ENCODE measurements around the gene FBXO42. TPM values are rescaled to one million over a fixed set of nuclear protein-coding genes. Genes with fewer than 3 reads are reported as not detected.

The FBXO42 gene
- total RNA-seq, 1 donor from 2014 or later: 25.6 TPM

- Histone ChIP-seq H3K4me1 (ENCODE audit: insufficient read depth, low read length) (peaks cover 21% of the 10 kb centered on the region), H3K27ac (ENCODE audit: low read depth, low read length) (peak within 1 kb of the TSS; percentile 45), H3K9me3 (ENCODE audit: insufficient read depth, low read depth, low read length) (no peaks in the 10 kb centered on the region), H3K4me2 (ENCODE audit: low read length) (peak within 1 kb of the TSS; percentile 87), H3K9ac (ENCODE audit: low read length) (peak within 1 kb of the TSS; percentile 73), H3K36me3 (ENCODE audit: insufficient read depth, low read length) (no peaks in the 10 kb centered on the region), H3K4me3 (ENCODE audit: insufficient read depth, low read depth, low read length) (peak within 1 kb of the TSS; percentile 83), H2AFZ (ENCODE audit: low read depth, low read length) (peak within 1 kb of the TSS; percentile 80), H3K79me2 (ENCODE audit: insufficient read depth, low read length) (no peaks in the 10 kb centered on the region), H3K27me3 (ENCODE audit: insufficient read depth, low read length) (no peaks in the 10 kb centered on the region), H4K20me1 (ENCODE audit: insufficient read depth, low read length) (no peaks in the 10 kb centered on the region)
- TF ChIP-seq CTCF (IDR thresholded peaks at IDR 0.05; ENCODE audit: insufficient read depth, low read depth, low read length) (no peak), EZH2 (IDR thresholded peaks at IDR 0.05; ENCODE audit: insufficient read depth, low read length) (no peak)
- no peaks in the 10 kb centered on the region for H3K27me3 Mint-ChIP-seq (ENCODE audit: low read depth, unreplicated experiment)
- H3K36me3 Mint-ChIP-seq (ENCODE audit: low read depth, unreplicated experiment): no peaks in the 10 kb centered on the region
- FAIRE-seq (no peak), DNase-seq (ENCODE audit: low read depth) (peak; percentile 76)
- H3K9me3 Mint-ChIP-seq (ENCODE audit: unreplicated experiment): peaks cover 4% of the 10 kb centered on the region
- peak within 1 kb of the TSS; percentile 80 for H3K27ac Mint-ChIP-seq (ENCODE audit: unreplicated experiment)
- peaks cover 7% of the 10 kb centered on the region for H3K4me1 Mint-ChIP-seq (ENCODE audit: low read depth, unreplicated experiment)
- peak within 1 kb of the TSS; percentile 88 for H3K4me3 Mint-ChIP-seq (ENCODE audit: unreplicated experiment)
These were observed 115.6 kb downstream of the FBXO42 start, which contains the start of gene CPLANE2 for GRCh38 chr1:16236511-16237342. Gene CPLANE2, minus strand, starts transcription at chr1:16237183. Its CDS starts 441 bp downstream, at chr1:16236742.

- Histone ChIP-seq H3K9me3 (ENCODE audit: insufficient read depth, low read depth, low read length) (no peaks in the 10 kb centered on the region), H3K4me1 (ENCODE audit: insufficient read depth, low read length) (peaks cover 24% of the 10 kb centered on the region), H3K9ac (ENCODE audit: low read length) (peak overlapping the region; percentile 73), H3K27me3 (ENCODE audit: insufficient read depth, low read length) (no peaks in the 10 kb centered on the region), H3K79me2 (ENCODE audit: insufficient read depth, low read length) (no peaks in the 10 kb centered on the region), H3K36me3 (ENCODE audit: insufficient read depth, low read length) (no peaks in the 10 kb centered on the region), H4K20me1 (ENCODE audit: insufficient read depth, low read length) (no peaks in the 10 kb centered on the region), H3K4me3 (ENCODE audit: insufficient read depth, low read depth, low read length) (peak overlapping the region; percentile 83), H2AFZ (ENCODE audit: low read depth, low read length) (peak overlapping the region; percentile 75), H3K27ac (ENCODE audit: low read depth, low read length) (no peak overlapping the region), H3K4me2 (ENCODE audit: low read length) (peak overlapping the region; percentile 87)
- H3K4me3 Mint-ChIP-seq (ENCODE audit: unreplicated experiment): peak overlapping the region; percentile 88
- no peaks in the 10 kb centered on the region for H3K27me3 Mint-ChIP-seq (ENCODE audit: low read depth, unreplicated experiment)
- no peaks in the 10 kb centered on the region for H3K36me3 Mint-ChIP-seq (ENCODE audit: low read depth, unreplicated experiment)
- FAIRE-seq (no peak), DNase-seq (ENCODE audit: low read depth) (no peak)
- H3K4me1 Mint-ChIP-seq (ENCODE audit: low read depth, unreplicated experiment): peaks cover 7% of the 10 kb centered on the region
- peaks cover 4% of the 10 kb centered on the region for H3K9me3 Mint-ChIP-seq (ENCODE audit: unreplicated experiment)
- TF ChIP-seq CTCF (IDR thresholded peaks at IDR 0.05; ENCODE audit: insufficient read depth, low read depth, low read length): no peak
- no peak for TF ChIP-seq EZH2 (IDR thresholded peaks at IDR 0.05; ENCODE audit: insufficient read depth, low read length)
- H3K27ac Mint-ChIP-seq (ENCODE audit: unreplicated experiment): no peak overlapping the region
These were observed 116.3 kb downstream of the FBXO42 start for GRCh38 chr1:16235944-16236510.

Data from astrocyte (in vitro differentiated cells and primary cell).